DMS114 treated with DMSO at 0.1 percent for 48 hours (cell line): ENCODE measurements around the gene SGO2.

Experiments
- DNase-seq: peaks from one replicate; lab custom pipeline; 2025; ENCODE audit not compliant: unreplicated experiment; lab: John Stamatoyannopoulos, UW

SGO2 gene

GRCh38 chr2:200525882-200526651 lies at the start of gene SGO2:
TSS of gene SGO2 (plus strand) at chr2:200526207. CDS start at chr2:200532976, 6,769 bp downstream.
- DNase-seq = peak; percentile 99

DNA sequence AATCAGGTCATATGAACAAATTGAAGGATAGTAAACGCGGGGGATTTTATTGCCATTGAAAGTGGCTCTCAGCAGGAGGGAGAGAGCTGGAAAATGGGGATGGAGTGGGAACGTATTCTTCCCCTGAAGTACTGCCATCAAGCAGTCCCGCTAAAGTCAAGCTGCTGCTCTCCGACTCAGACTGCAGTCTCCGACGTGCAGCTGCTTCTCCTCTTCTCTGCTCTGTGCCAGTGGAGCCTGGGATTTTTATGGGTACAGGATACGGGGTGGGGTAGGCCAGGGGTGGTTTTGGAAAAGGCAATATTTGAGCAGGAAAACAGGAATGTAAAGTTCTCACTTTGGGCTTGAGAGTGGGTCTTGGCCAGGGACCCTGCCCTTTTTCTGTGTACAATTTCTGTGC lies 49.2 kb upstream of the SGO2 start:
- no peak for DNase-seq

DNA sequence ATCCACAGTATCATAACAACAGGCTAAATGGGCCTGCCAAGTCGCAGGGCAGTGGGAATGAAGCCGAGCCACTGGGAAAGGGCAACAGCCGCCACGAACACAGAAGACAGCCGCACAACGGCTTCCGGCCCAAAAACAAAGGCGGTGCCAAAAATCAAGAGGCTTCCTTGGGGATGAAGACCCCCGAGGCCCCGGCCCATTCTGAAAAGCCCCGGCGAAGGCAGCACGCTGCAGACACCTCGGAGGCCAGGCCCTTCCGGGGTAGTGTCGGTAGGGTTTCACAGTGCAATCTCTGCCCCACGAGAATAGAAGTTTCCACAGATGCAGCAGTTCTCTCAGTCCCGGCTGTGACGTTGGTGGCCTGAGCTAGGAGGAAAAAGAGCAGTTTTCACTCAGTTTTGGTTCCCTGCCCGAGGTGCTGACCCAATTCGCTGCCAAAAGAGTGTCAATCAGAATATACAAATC lies 48.3 kb upstream of the SGO2 start:
- DNase-seq = no peak

- DNase-seq = no peak
These were observed 46.2 kb upstream of the SGO2 start for GRCh38 chr2:200479692-200480265.

DNA sequence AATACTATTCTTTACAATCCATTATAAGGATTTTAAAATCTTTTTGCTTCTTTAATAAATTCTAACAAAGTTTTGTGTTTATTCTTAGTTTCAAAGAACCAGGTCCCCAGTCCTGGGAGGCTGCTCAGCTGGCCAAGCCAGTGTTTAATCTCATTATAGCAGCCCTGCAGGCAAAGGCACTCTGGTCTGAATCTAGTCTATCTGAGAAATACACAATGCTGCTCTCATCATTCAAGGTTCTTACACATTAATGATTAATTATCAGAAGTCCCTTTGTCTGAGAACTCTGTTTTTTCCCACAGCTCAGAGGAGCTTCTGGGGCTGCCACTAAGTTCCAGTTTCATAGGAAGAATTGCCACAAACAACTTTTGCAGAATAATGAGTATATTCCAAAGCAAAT lies 43.8 kb upstream of the SGO2 start:
- no peak for DNase-seq

DNA sequence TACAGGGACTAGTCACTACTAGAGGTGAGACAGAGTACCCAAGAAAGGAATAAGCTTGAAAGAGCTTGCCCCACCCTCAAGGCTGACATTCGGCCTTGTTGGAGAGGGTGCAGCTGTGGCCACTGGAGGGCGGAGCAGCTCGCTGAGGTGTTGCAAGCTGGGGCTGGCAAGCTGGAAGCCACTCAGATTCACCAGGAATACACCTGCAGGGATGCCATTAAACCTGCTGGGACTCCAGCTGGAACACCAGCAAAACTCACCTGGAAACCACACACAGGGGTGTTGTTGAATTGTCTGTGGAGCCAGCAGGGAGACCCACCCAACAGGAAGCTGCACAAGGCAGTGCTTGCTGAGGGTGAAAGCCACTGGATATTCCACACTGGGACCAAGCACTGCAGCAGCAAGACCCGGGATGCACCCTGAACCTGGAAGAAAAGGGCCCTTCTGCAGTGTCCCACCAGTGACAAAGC lies 42.2 kb upstream of the SGO2 start:
- peak; percentile 3 for DNase-seq

GRCh38 chr2:200484934-200485333 lies 41.1 kb upstream of the SGO2 start:
- DNase-seq = no peak

GRCh38 chr2:200486529-200486928 lies 39.5 kb upstream of the SGO2 start:
- no peak for DNase-seq

- no peak for DNase-seq
These were observed 37.8 kb upstream of the SGO2 start for GRCh38 chr2:200488169-200488568.

GRCh38 chr2:200490001-200490400 lies 36.0 kb upstream of the SGO2 start:
- no peak for DNase-seq

GRCh38 chr2:200492656-200493055 lies 33.4 kb upstream of the SGO2 start:
- no peak for DNase-seq

DNA sequence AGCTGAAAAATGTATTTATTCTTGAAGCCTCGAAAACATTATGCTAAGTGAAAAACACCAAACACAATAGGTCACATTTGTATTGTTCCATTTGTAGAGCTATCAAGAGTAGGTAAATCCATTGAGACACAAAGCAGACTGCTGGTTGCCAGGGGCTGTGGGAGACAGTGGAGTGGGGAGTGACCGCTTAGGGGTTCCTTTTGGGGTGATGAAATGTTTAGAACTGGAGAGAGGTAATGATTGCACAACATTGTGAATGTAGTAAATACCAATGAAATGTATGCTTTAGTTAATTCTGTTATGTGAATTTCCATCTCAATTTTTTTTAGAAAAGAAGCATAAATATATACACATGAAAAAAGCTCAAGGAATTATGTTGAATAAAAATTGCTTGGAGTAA lies 32.0 kb upstream of the SGO2 start:
- DNase-seq = no peak

DNA sequence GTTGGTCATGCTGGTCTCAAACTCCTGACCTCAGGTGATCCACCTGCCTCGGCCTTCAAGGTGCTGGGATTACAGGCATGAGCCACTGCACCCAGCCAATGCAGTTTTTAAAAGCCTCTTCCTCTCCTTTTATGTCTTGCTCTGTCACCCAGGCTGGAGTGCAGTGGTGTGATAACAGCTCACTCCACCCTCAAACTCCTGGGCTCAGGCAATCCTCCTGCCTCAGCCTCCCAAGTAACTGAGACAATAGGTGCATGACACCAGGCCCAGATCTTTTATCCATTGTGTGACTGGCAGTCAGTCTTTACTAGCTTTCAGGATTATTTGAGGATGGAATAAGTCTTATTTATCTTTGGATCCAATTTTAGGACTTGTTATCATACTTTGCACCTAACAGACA lies 29.3 kb upstream of the SGO2 start:
- no peak for DNase-seq

- no peak for DNase-seq
These were observed 27.4 kb upstream of the SGO2 start for GRCh38 chr2:200498402-200499162.

GRCh38 chr2:200502196-200502595 lies 23.8 kb upstream of the SGO2 start:
- no peak for DNase-seq

GRCh38 chr2:200506679-200507078 lies 19.3 kb upstream of the SGO2 start:
- no peak for DNase-seq

DNA sequence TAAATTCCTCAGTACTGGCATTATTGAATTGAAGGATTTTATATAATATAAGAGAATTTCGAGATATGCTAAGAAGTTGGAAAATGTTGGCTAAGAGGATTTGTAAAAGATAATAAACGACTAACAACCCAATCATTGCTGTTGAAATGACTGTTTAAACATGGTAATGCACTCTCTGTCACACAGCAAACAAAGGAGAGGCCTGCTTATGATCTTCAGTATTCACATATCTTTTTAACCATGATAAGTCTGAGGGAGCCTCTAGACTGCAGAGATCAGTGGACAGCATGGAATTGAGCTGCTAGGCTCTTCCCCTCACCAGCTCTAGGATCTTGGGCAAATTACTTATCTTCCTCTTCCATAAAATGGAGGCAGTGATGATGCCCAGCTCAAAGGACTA lies 18.8 kb upstream of the SGO2 start:
- DNase-seq = no peak

DNA sequence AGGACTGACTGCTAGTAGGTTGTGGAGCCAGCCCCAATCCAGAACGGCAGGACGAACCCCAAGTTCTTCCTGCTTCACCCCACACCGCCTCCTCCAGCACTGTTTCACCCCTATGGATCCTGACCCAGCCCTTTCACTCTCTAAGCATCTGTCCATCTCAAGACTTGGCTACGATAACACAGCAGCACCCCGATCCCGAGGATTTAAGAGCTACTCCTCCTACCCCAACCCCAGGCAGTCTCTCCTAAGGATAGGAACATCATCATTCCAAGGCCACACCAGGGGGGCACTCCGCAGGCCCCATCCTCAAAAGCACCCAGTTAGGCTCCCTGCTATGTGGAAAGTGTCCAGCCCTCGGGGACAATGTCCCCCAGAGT lies 16.8 kb upstream of the SGO2 start:
- DNase-seq = no peak

- peak; percentile 52 for DNase-seq
These were observed 16.2 kb upstream of the SGO2 start, which contains the start of gene KCTD18 for GRCh38 chr2:200509612-200510433. TSS of gene KCTD18 (minus strand) at chr2:200510068. CDS start at chr2:200507016, 3,052 bp downstream.

DNA sequence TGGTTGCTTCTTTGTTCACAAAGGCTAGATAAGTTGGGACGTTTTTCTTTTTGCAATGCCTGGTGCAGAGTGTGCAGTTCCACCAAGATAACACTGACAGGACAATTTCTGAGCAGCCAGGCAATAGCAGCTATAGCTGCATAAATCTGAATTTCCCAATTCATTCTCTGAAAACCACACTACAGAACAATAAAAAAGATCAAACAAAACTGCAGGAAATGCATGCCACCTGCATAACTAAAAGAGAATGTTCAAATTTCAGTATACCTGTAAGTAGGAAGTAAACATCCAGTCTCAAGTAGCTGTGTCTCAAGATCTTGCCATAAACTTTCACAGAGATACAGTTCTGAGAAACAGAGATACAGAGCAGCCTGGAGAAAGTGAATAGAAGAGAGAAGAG lies 10.9 kb upstream of the SGO2 start:
- DNase-seq = no peak

DNA sequence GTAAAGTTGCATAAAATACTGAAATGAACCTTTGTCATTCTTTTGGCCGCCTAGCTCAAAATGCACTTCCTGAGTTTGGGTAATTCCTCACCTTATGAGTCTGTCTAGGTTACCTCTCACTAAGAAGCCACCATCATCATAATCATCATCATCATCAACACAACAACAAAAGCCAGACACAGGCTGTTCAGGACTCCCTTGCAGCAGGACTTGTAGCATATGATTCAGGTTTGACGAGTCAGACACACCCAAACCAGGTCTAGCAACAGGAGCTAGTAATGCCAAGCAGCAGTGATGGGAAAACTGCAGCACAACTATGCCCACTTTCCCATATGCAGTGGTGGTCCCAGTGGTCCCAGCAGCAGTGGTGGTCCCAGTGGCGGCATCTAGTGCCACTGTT lies 2.8 kb upstream of the SGO2 start:
- no peak for DNase-seq
